ENCODE results near the gene GPX4. TPM values are rescaled to one million over a fixed set of nuclear protein-coding genes. Genes with fewer than 3 reads are reported as not detected.

The GPX4 gene
- total and polyA plus RNA-seq, 7 donors = 269 to 662 (median 398) TPM

DNA sequence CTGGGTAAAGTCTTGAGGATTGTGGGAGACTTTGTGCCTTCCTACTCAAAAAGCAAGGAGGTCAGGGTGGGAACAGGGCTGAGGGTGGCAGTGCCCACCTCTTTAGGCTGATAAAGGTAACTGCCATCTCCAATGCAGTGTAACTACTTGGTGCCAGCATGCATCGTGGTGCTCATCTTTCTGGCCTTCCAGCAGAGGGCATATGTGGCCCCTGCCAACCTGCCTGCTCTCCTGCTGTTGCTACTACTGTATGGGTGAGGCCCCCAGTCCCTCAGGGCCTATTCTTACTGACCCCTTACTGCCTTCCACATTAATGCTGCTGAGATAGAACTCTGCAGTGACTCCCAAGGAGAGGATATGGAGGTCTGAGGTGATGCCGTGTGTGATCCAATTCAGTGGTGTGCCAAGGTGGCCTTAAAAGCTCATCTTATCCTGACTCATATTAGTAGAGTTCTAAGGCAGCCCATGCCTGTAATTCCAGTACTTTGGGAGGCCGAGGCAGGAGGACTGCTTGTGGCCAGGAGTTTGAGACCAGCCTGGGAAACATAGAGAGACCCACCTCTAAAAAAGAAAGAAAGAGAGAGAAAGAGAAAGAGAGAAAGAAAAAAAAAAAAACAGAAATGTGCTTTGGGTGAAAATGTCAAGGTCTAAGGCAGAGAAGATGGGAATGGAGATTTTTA, 46.5 kb upstream of the GPX4 start:
- TF ChIP-seq EP300 (IDR thresholded peaks at IDR 0.05) (no peak), POLR2AphosphoS5 (IDR thresholded peaks at IDR 0.05) (no peak), CTCF (IDR thresholded peaks at IDR 0.05) (no peak), POLR2A (IDR thresholded peaks at IDR 0.05) (no peak)
- WGBS, 2 donors = 48 to 50% methylated on average over 3 of the region's 3 CpGs
- Histone ChIP-seq H3K4me3 (no peak overlapping the region), H3K27ac (no peak overlapping the region), H3K36me3 (no peaks in the 10 kb centered on the region), H3K27me3 (no peaks in the 10 kb centered on the region), H3K9me3 (peaks cover 3 to 39% (median 19%) of the 10 kb centered on the region in 4 donors), H3K4me1 (no peaks in the 10 kb centered on the region)
- intact Hi-C loops (cut with DNase I) = no loop called here
- no peak for DNase-seq

DNA sequence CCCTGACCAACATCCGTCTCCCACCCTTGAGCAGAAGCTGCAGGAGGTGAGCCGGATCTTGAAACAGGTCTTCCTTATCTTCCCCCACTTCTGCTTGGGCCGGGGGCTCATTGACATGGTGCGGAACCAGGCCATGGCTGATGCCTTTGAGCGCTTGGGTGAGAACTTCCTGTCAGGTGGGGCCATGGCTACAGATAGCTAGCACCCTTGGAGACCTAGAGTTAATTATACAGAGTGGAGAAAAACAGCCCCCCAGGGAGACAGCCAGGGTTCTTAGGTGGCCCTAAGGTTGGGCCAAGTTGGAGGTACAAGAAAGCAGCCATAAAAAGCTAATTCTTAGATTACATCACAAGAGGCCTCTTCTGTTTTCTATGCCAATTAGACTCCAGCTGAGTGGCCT, 45.7 kb upstream of the GPX4 start:
- Histone ChIP-seq H3K4me3 (no peak overlapping the region), H3K27ac (no peak overlapping the region), H3K27me3 (no peaks in the 10 kb centered on the region), H3K36me3 (no peaks in the 10 kb centered on the region), H3K4me1 (no peaks in the 10 kb centered on the region), H3K9me3 (peaks cover 3 to 39% (median 19%) of the 10 kb centered on the region in 4 donors)
- intact Hi-C loops (cut with DNase I) = no loop called here
- DNase-seq = no peak
- 88 to 94% methylated on average over 5 of the region's 5 CpGs for WGBS, 2 donors
- no peak for TF ChIP-seq POLR2A (IDR thresholded peaks at IDR 0.05)
- no peak for TF ChIP-seq CTCF (IDR thresholded peaks at IDR 0.05)
- no peak for TF ChIP-seq EP300 (IDR thresholded peaks at IDR 0.05)
- TF ChIP-seq POLR2AphosphoS5 (IDR thresholded peaks at IDR 0.05) = no peak

GRCh38 chr19:1060689-1061088, 43.1 kb upstream of the GPX4 start:
- Histone ChIP-seq H3K27ac (no peak overlapping the region), H3K36me3 (no peaks in the 10 kb centered on the region), H3K9me3 (peaks cover 3 to 39% (median 19%) of the 10 kb centered on the region in 4 donors), H3K27me3 (peaks cover 6 to 23% (median 8%) of the 10 kb centered on the region in 3 donors), H3K4me3 (no peak overlapping the region), H3K4me1 (peaks cover 0 to 16% (median 12%) of the 10 kb centered on the region in 4 donors)
- WGBS, 2 donors = 74 to 85% methylated on average over 5 of the region's 5 CpGs
- no peak for DNase-seq
- intact Hi-C loops (cut with DNase I) = no loop called here
- TF ChIP-seq POLR2AphosphoS5 (IDR thresholded peaks at IDR 0.05) = no peak
- TF ChIP-seq CTCF (IDR thresholded peaks at IDR 0.05) = no peak
- TF ChIP-seq EP300 (IDR thresholded peaks at IDR 0.05) = no peak
- no peak for TF ChIP-seq POLR2A (IDR thresholded peaks at IDR 0.05)

DNA sequence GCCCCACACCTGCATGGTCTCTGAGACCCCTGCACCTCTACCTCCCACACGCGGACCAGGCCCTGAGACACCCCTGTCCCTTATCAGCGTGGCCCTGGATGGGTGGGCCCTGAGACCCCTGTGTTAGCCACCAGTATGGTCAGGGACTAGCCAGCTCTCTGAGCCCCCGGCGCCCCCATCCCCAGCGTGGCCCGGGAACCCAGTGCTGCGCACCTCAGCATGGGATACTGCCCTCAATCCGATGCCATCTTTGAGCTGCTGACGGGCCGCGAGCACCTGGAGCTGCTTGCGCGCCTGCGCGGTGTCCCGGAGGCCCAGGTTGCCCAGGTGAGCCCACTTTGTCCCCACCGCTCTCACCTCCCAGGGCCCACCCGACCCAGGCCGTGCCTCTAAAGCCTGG, 41.8 kb upstream of the GPX4 start:
- WGBS, 2 donors = 92 to 96% methylated on average over 20 of the region's 20 CpGs
- H3K9me3 ChIP-seq = peaks cover 3 to 27% (median 16%) of the 10 kb centered on the region in 4 donors
- no peak overlapping the region for H3K27ac ChIP-seq
- TF ChIP-seq POLR2A (IDR thresholded peaks at IDR 0.05) (no peak), CTCF (IDR thresholded peaks at IDR 0.05) (no peak), EP300 (IDR thresholded peaks at IDR 0.05) (no peak), POLR2AphosphoS5 (IDR thresholded peaks at IDR 0.05) (no peak)
- H3K27me3 ChIP-seq = peaks cover 18 to 36% (median 19%) of the 10 kb centered on the region in 3 donors
- intact Hi-C loops (cut with DNase I) = no loop called here
- H3K4me1 ChIP-seq = peaks cover 0 to 29% (median 20%) of the 10 kb centered on the region in 4 donors
- H3K4me3 ChIP-seq = no peak overlapping the region
- H3K36me3 ChIP-seq = no peaks in the 10 kb centered on the region
- DNase-seq = no peak
